MM.1S (cell line): ENCODE results near the gene EFEMP1.

ENCODE experiments used
- EZH2 ChIP-seq: fragments of 300-600 bp; sonication (generic); optimal IDR thresholded peaks from 2 replicates; pipeline ENCODE3; 2017; ENCODE audit warnings: low read depth, mild to moderate bottlenecking, antibody characterized with exemption, low read length, mixed read lengths
- EZH2phosphoT487 ChIP-seq: fragments of 300-600 bp; sonication (generic); IDR thresholded peaks from 2 replicates; pipeline ENCODE4 v1.6.1; 2018; ENCODE audit warnings: antibody characterized with exemption, low read length
- TF ChIP-seq, protein P1 (sequence below): fragments of 300-600 bp; sonication (generic); IDR thresholded peaks from 2 replicates; pipeline ENCODE4 v1.5.1; 2016; ENCODE audit warnings: antibody characterized with exemption, low read length, mixed read lengths

DNA sequence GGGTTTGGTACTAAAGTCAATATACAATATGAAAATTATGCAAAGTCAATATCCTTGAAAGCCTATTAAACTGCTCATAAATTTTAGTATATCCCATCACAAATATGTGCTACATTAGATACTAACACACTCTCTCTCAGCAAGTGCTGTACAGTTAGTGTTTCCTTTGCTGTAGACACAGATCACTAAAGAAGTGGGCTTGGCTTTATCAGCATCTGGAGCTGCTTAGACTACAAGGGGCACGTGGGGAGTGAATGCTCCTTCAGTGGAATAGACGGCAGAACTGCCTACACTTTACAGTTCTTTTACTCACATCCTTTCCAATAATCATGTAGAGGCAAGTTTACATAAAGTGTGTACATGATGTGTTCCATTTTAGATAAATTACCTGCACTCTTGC, 26.0 kb upstream of the EFEMP1 start:
- TF ChIP-seq, protein P1, sequence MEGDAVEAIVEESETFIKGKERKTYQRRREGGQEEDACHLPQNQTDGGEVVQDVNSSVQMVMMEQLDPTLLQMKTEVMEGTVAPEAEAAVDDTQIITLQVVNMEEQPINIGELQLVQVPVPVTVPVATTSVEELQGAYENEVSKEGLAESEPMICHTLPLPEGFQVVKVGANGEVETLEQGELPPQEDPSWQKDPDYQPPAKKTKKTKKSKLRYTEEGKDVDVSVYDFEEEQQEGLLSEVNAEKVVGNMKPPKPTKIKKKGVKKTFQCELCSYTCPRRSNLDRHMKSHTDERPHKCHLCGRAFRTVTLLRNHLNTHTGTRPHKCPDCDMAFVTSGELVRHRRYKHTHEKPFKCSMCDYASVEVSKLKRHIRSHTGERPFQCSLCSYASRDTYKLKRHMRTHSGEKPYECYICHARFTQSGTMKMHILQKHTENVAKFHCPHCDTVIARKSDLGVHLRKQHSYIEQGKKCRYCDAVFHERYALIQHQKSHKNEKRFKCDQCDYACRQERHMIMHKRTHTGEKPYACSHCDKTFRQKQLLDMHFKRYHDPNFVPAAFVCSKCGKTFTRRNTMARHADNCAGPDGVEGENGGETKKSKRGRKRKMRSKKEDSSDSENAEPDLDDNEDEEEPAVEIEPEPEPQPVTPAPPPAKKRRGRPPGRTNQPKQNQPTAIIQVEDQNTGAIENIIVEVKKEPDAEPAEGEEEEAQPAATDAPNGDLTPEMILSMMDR = no peak
- TF ChIP-seq EZH2 (no peak), EZH2phosphoT487 (no peak)
